ENCODE measurements around the gene PIK3CB.
A peak's percentile ranks its signal among the peaks of the same experiment; 100 is the strongest.
"Not testable (repeated sequence)": the region's sequence is repeated elsewhere in the genome, so short reads cannot be mapped to it uniquely, and the experiment has no call there.

PIK3CB gene

GRCh38 chr3:138640537-138640936 lies 194.2 kb downstream of the PIK3CB start:
- Histone ChIP-seq H3K4me3 (ENCODE audit: low read depth in 1 of 2, low read length in 2 of 2) (no peak overlapping the region), H3K4me1 (ENCODE audit: control insufficient read depth in 1 of 2, insufficient read depth in 2 of 2, low read length in 2 of 2) (peaks cover 0 to 4% of the 10 kb centered on the region in 2 donors), H3K27me3 (ENCODE audit: low read depth, low read length) (no peaks in the 10 kb centered on the region), H3K36me3 (ENCODE audit: control insufficient read depth in 1 of 2, insufficient read depth in 2 of 2, low read length in 2 of 2) (no peaks in the 10 kb centered on the region), H3K9me3 (ENCODE audit: control insufficient read depth in 1 of 2, low read length in 2 of 2) (peaks cover 3 to 29% of the 10 kb centered on the region in 2 donors), H3K27ac (ENCODE audit: low read length) (no peak overlapping the region)

GRCh38 chr3:138638641-138639040 lies 196.1 kb downstream of the PIK3CB start:
- peaks cover 3 to 15% of the 10 kb centered on the region in 2 donors for H3K9me3 ChIP-seq (ENCODE audit: control insufficient read depth in 1 of 2, low read length in 2 of 2)

GRCh38 chr3:138629526-138629925 lies 205.2 kb downstream of the PIK3CB start:
- Histone ChIP-seq H3K27ac (ENCODE audit: low read length) (no peak overlapping the region), H3K9me3 (ENCODE audit: control insufficient read depth in 1 of 2, low read length in 2 of 2) (no peaks in the 10 kb centered on the region), H3K4me3 (ENCODE audit: low read depth in 1 of 2, low read length in 2 of 2) (no peak overlapping the region), H3K36me3 (ENCODE audit: control insufficient read depth in 1 of 2, insufficient read depth in 2 of 2, low read length in 2 of 2) (peaks cover 0 to 22% of the 10 kb centered on the region in 2 donors), H3K27me3 (ENCODE audit: low read depth, low read length) (no peaks in the 10 kb centered on the region), H3K4me1 (ENCODE audit: control insufficient read depth in 1 of 2, insufficient read depth in 2 of 2, low read length in 2 of 2) (no peaks in the 10 kb centered on the region)

More at GRCh38 chr3:138638641-138639040, 196.1 kb downstream of the PIK3CB start:
- Histone ChIP-seq H3K27me3 (ENCODE audit: low read depth, low read length) (no peaks in the 10 kb centered on the region), H3K27ac (ENCODE audit: low read length) (no peak overlapping the region), H3K4me1 (ENCODE audit: control insufficient read depth in 1 of 2, insufficient read depth in 2 of 2, low read length in 2 of 2) (peaks cover 0 to 4% of the 10 kb centered on the region in 2 donors), H3K36me3 (ENCODE audit: control insufficient read depth in 1 of 2, insufficient read depth in 2 of 2, low read length in 2 of 2) (peaks cover 0 to 3% of the 10 kb centered on the region in 2 donors), H3K4me3 (ENCODE audit: low read depth in 1 of 2, low read length in 2 of 2) (no peak overlapping the region)

- peaks cover 0 to 12% of the 10 kb centered on the region in 2 donors for H3K36me3 ChIP-seq (ENCODE audit: control insufficient read depth in 1 of 2, insufficient read depth in 2 of 2, low read length in 2 of 2)
- no peak overlapping the region for H3K4me3 ChIP-seq (ENCODE audit: low read depth in 1 of 2, low read length in 2 of 2)
- H3K4me1 ChIP-seq (ENCODE audit: control insufficient read depth in 1 of 2, insufficient read depth in 2 of 2, low read length in 2 of 2) = no peaks in the 10 kb centered on the region
- no peaks in the 10 kb centered on the region for H3K27me3 ChIP-seq (ENCODE audit: low read depth, low read length)
- no peaks in the 10 kb centered on the region for H3K9me3 ChIP-seq (ENCODE audit: control insufficient read depth in 1 of 2, low read length in 2 of 2)
- no peak overlapping the region for H3K27ac ChIP-seq (ENCODE audit: low read length)
Measured at GRCh38 chr3:138625707-138626365, 208.9 kb downstream of the PIK3CB start.

- no peaks in the 10 kb centered on the region for H3K9me3 ChIP-seq (ENCODE audit: control insufficient read depth in 1 of 2, low read length in 2 of 2)
- H3K4me1 ChIP-seq (ENCODE audit: control insufficient read depth in 1 of 2, insufficient read depth in 2 of 2, low read length in 2 of 2) = no peaks in the 10 kb centered on the region
- H3K36me3 ChIP-seq (ENCODE audit: control insufficient read depth in 1 of 2, insufficient read depth in 2 of 2, low read length in 2 of 2) = peaks cover 0 to 5% of the 10 kb centered on the region in 2 donors
- no peak overlapping the region for H3K4me3 ChIP-seq (ENCODE audit: low read depth in 1 of 2, low read length in 2 of 2)
- H3K27ac ChIP-seq (ENCODE audit: low read length) = no peak overlapping the region
- no peaks in the 10 kb centered on the region for H3K27me3 ChIP-seq (ENCODE audit: low read depth, low read length)
Measured at GRCh38 chr3:138624518-138624917, 210.2 kb downstream of the PIK3CB start.

GRCh38 chr3:138620431-138620830 lies 214.3 kb downstream of the PIK3CB start:
- no peaks in the 10 kb centered on the region for H3K36me3 ChIP-seq (ENCODE audit: control insufficient read depth in 1 of 2, insufficient read depth in 2 of 2, low read length in 2 of 2)
- H3K4me3 ChIP-seq (ENCODE audit: low read depth in 1 of 2, low read length in 2 of 2) = no peak overlapping the region
- no peak overlapping the region for H3K27ac ChIP-seq (ENCODE audit: low read length)
- no peaks in the 10 kb centered on the region for H3K4me1 ChIP-seq (ENCODE audit: control insufficient read depth in 1 of 2, insufficient read depth in 2 of 2, low read length in 2 of 2)
- no peaks in the 10 kb centered on the region for H3K9me3 ChIP-seq (ENCODE audit: control insufficient read depth in 1 of 2, low read length in 2 of 2)
- no peaks in the 10 kb centered on the region for H3K27me3 ChIP-seq (ENCODE audit: low read depth, low read length)

GRCh38 chr3:138615462-138615861 lies 219.3 kb downstream of the PIK3CB start:
- Histone ChIP-seq H3K4me1 (ENCODE audit: control insufficient read depth in 1 of 2, insufficient read depth in 2 of 2, low read length in 2 of 2) (no peaks in the 10 kb centered on the region), H3K27ac (ENCODE audit: low read length) (no peak overlapping the region), H3K36me3 (ENCODE audit: control insufficient read depth in 1 of 2, insufficient read depth in 2 of 2, low read length in 2 of 2) (no peaks in the 10 kb centered on the region), H3K9me3 (ENCODE audit: control insufficient read depth in 1 of 2, low read length in 2 of 2) (no peaks in the 10 kb centered on the region), H3K27me3 (ENCODE audit: low read depth, low read length) (no peaks in the 10 kb centered on the region), H3K4me3 (ENCODE audit: low read depth in 1 of 2, low read length in 2 of 2) (no peak overlapping the region)

GRCh38 chr3:138609898-138610266 lies 224.8 kb downstream of the PIK3CB start:
- peak overlapping the region; percentile 89 for H3K27ac ChIP-seq (ENCODE audit: low read length)
- no peaks in the 10 kb centered on the region for H3K9me3 ChIP-seq (ENCODE audit: control insufficient read depth in 1 of 2, low read length in 2 of 2)
- no peaks in the 10 kb centered on the region for H3K27me3 ChIP-seq (ENCODE audit: low read depth, low read length)
- no peaks in the 10 kb centered on the region for H3K36me3 ChIP-seq (ENCODE audit: control insufficient read depth in 1 of 2, insufficient read depth in 2 of 2, low read length in 2 of 2)
- H3K4me1 ChIP-seq (ENCODE audit: control insufficient read depth in 1 of 2, insufficient read depth in 2 of 2, low read length in 2 of 2) = peaks cover 0 to 5% of the 10 kb centered on the region in 2 donors
- peak overlapping the region; percentile 72 to 85 for H3K4me3 ChIP-seq (ENCODE audit: low read depth in 1 of 2, low read length in 2 of 2)

GRCh38 chr3:138608322-138609135 lies 226.2 kb downstream of the PIK3CB start, which contains the start of gene FAIM:
FAIM (plus strand) TSS chr3:138608771; CDS start chr3:138619727, 10,956 bp downstream.
- Histone ChIP-seq H3K27ac (ENCODE audit: low read length) (peak within 1 kb of the TSS; percentile 89), H3K4me3 (ENCODE audit: low read depth in 1 of 2, low read length in 2 of 2) (peak within 1 kb of the TSS; percentile 72 to 85)

GRCh38 chr3:138604106-138604595 lies 230.6 kb downstream of the PIK3CB start:
- H3K27ac ChIP-seq (ENCODE audit: low read length); H3K4me3 ChIP-seq (ENCODE audit: low read depth in 1 of 2, low read length in 2 of 2); H3K27me3 ChIP-seq (ENCODE audit: low read depth, low read length); H3K4me1 ChIP-seq (ENCODE audit: control insufficient read depth in 1 of 2, insufficient read depth in 2 of 2, low read length in 2 of 2); H3K36me3 ChIP-seq (ENCODE audit: control insufficient read depth in 1 of 2, insufficient read depth in 2 of 2, low read length in 2 of 2); H3K9me3 ChIP-seq (ENCODE audit: control insufficient read depth in 1 of 2, low read length in 2 of 2): not testable (repeated sequence)

More at GRCh38 chr3:138608322-138609135, 226.2 kb downstream of the PIK3CB start, which contains the start of gene FAIM:
- Histone ChIP-seq H3K27me3 (ENCODE audit: low read depth, low read length) (no peaks in the 10 kb centered on the region), H3K9me3 (ENCODE audit: control insufficient read depth in 1 of 2, low read length in 2 of 2) (no peaks in the 10 kb centered on the region), H3K36me3 (ENCODE audit: control insufficient read depth in 1 of 2, insufficient read depth in 2 of 2, low read length in 2 of 2) (no peaks in the 10 kb centered on the region), H3K4me1 (ENCODE audit: control insufficient read depth in 1 of 2, insufficient read depth in 2 of 2, low read length in 2 of 2) (peaks cover 0 to 5% of the 10 kb centered on the region in 2 donors)
